ENCODE measurements around the gene SHTN1.

DNA sequence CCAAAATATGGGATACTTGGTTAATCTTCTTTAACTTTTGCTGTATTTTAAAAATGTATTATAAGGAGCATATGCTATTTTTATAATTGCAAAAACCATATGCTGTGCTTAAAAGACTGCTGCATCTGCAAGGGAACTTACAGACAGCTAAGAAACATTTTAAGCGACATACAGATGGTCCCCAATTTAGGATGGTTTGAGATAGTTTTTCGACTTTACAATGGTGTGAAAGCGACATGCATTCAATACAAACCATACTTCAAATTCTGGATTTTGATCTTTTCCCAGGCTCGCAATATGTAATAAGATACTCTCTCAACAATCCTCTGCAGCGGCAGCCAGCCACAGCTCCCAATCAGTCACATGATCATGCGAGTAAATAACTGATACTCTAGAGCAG is 73.2 kb downstream of the SHTN1 start:
- TF ChIP-seq POLR2A (IDR thresholded peaks at IDR 0.05) (no peak), POLR2AphosphoS5 (IDR thresholded peaks at IDR 0.05) (no peak)
- TF ChIP-seq, protein P1, sequence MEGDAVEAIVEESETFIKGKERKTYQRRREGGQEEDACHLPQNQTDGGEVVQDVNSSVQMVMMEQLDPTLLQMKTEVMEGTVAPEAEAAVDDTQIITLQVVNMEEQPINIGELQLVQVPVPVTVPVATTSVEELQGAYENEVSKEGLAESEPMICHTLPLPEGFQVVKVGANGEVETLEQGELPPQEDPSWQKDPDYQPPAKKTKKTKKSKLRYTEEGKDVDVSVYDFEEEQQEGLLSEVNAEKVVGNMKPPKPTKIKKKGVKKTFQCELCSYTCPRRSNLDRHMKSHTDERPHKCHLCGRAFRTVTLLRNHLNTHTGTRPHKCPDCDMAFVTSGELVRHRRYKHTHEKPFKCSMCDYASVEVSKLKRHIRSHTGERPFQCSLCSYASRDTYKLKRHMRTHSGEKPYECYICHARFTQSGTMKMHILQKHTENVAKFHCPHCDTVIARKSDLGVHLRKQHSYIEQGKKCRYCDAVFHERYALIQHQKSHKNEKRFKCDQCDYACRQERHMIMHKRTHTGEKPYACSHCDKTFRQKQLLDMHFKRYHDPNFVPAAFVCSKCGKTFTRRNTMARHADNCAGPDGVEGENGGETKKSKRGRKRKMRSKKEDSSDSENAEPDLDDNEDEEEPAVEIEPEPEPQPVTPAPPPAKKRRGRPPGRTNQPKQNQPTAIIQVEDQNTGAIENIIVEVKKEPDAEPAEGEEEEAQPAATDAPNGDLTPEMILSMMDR (IDR thresholded peaks at IDR 0.05): no peak
